Endodermal cell (in vitro differentiated cells): Measurements from ENCODE around the gene ARHGAP32. TPM values are rescaled to one million over a fixed set of nuclear protein-coding genes. Genes with fewer than 3 reads are reported as not detected.

Experiments
- DNase-seq: peaks from one replicate; pipeline ENCODE4 v3.0.0-alpha.2; 2017
- H3K27ac ChIP-seq: 2 replicates; pipeline ENCODE4 v1.5.1; 2013; ENCODE audit warnings: mild to moderate bottlenecking, low read depth, low read length, moderate library complexity
- H3K27me3 ChIP-seq: 2 replicates; pipeline ENCODE4 v1.6.1; 2013; ENCODE audit warnings: mild to moderate bottlenecking, low read length, moderate library complexity; ENCODE audit not compliant: insufficient read depth, control insufficient read depth, poor library complexity, severe bottlenecking
- H3K36me3 ChIP-seq: 2 replicates; pipeline ENCODE4 v1.7.0; 2013; ENCODE audit warnings: mild to moderate bottlenecking, low read length, moderate library complexity; ENCODE audit not compliant: control insufficient read depth, insufficient read depth
- H3K4me1 ChIP-seq: one replicate; pipeline ENCODE4 v1.7.0; 2013; ENCODE audit warnings: low read length; ENCODE audit not compliant: control insufficient read depth, insufficient read depth
- H3K4me3 ChIP-seq: 2 replicates; pipeline ENCODE4 v1.5.1; 2013; ENCODE audit warnings: mild to moderate bottlenecking, low read length, moderate library complexity
- H3K9ac ChIP-seq: 2 replicates; pipeline ENCODE4 v1.6.1; 2013; ENCODE audit warnings: mild to moderate bottlenecking, low read length, moderate library complexity; ENCODE audit not compliant: poor library complexity, severe bottlenecking; ENCODE audit errors: extremely low read depth
- H3K9me3 ChIP-seq: 2 replicates; pipeline ENCODE4 v1.6.1; 2013; ENCODE audit warnings: mild to moderate bottlenecking, low read length, moderate library complexity; ENCODE audit not compliant: control insufficient read depth
- H3K27ac Mint-ChIP-seq: 2 replicates; pipeline ENCODE4 v1.8.0; 2020; ENCODE audit warnings: mixed read lengths
- H3K27me3 Mint-ChIP-seq: 2 replicates; pipeline ENCODE4 v1.8.0; 2021; ENCODE audit warnings: mild to moderate bottlenecking, mixed read lengths; ENCODE audit not compliant: insufficient read depth
- H3K36me3 Mint-ChIP-seq: 2 replicates; pipeline ENCODE4 v1.8.0; 2020; ENCODE audit warnings: low read depth, mixed read lengths
- H3K4me1 Mint-ChIP-seq: 2 replicates; pipeline ENCODE4 v1.8.0; 2020; ENCODE audit warnings: mixed read lengths
- H3K4me3 Mint-ChIP-seq: 2 replicates; pipeline ENCODE4 v1.8.0; 2020; ENCODE audit warnings: mild to moderate bottlenecking, moderate library complexity, mixed read lengths
- H3K9me3 Mint-ChIP-seq: 2 replicates; pipeline ENCODE4 v1.8.0; 2020; ENCODE audit warnings: mild to moderate bottlenecking, mixed read lengths
- CTCF ChIP-seq: fragments of 200-600 bp; sonication (generic); conservative IDR thresholded peaks from 2 replicates; pipeline ENCODE4 v1.5.0; 2021; ENCODE audit warnings: antibody characterized with exemption, mild to moderate bottlenecking
- WGBS, 2 experiments: methylation state at CpG; one replicate each; pipeline versions ENCODE4 v1.1.5 to v1.1.7; 2013; ENCODE audit warnings: missing lambda C conversion rate in 2 of 2, mixed read lengths in 1 of 2; ENCODE audit not compliant: insufficient coverage in 1 of 2, insufficient read length in 1 of 2; 5-methylcytosine and 5-hydroxymethylcytosine counted together
- total RNA-seq, 2 donors: library from RNA; stranded (reverse); fragmentation: NEBNext Ultra II Directional in 1 of 2; extraction: Animal tissue kit (Norgen Biotek cat#: 25700) in 1 of 2; gene quantifications; 2 replicates in 1 of 2; 3 replicates in 1 of 2; pipeline ENCODE4 v1.2.1, GENCODE V29; 2021

ARHGAP32 gene
- total RNA-seq, 2 donors from 2014 or later, result 36.4 to 65.8 TPM

DNA sequence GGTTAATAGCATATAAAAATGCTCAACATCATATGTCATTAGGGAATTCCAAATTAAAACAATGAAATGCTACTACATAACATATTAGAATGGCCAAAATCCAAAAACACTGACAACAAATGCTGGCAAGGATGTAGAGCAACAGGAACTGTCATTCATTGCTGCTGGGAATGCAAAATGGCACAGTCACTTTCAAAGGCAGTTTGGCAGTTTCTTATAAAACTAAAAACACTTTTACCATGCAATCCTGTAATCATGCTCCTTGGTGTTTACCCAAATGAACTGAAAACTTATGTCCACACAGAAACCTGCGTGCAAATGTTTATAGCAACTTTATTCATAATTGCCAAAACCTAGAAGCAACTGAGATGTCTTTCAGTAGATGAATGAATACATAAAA, 105.1 kb downstream of the ARHGAP32 start:
- peaks cover 32% of the 10 kb centered on the region for H3K36me3 Mint-ChIP-seq

GRCh38 chr11:129077191-129077590, 114.9 kb downstream of the ARHGAP32 start:
- no peak for TF ChIP-seq CTCF
- Histone ChIP-seq H3K4me1 (no peaks in the 10 kb centered on the region), H3K4me3 (no peak overlapping the region), H3K9ac (no peak overlapping the region), H3K36me3 (no peaks in the 10 kb centered on the region), H3K27ac (no peak overlapping the region), H3K9me3 (no peaks in the 10 kb centered on the region), H3K27me3 (no peaks in the 10 kb centered on the region)
- WGBS, 2 experiments, result 87 to 90% methylated on average over 5 of the region's 5 CpGs
- Mint-ChIP-seq H3K4me1 (peaks cover 9% of the 10 kb centered on the region), H3K9me3 (no peaks in the 10 kb centered on the region), H3K27ac (no peak overlapping the region), H3K4me3 (no peak overlapping the region), H3K27me3 (no peaks in the 10 kb centered on the region), H3K36me3 (peaks cover 4% of the 10 kb centered on the region)
- no peak for DNase-seq

More for the DNA sequence above, 105.1 kb downstream of the ARHGAP32 start:
- Histone ChIP-seq H3K9ac (no peak overlapping the region), H3K36me3 (peaks cover 3% of the 10 kb centered on the region), H3K27me3 (no peaks in the 10 kb centered on the region), H3K27ac (no peak overlapping the region), H3K9me3 (peaks cover 23% of the 10 kb centered on the region), H3K4me1 (peaks cover 2% of the 10 kb centered on the region), H3K4me3 (no peak overlapping the region)
- 94% methylated on average over 1 of the region's 1 CpG; no CpG with 5 or more reads in 1 of the 2 experiments for WGBS, 2 experiments
- Mint-ChIP-seq H3K27me3 (no peaks in the 10 kb centered on the region), H3K4me3 (no peak overlapping the region), H3K9me3 (peaks cover 28% of the 10 kb centered on the region), H3K27ac (no peak overlapping the region), H3K4me1 (peaks cover 16% of the 10 kb centered on the region)
- TF ChIP-seq CTCF, result no peak
- no peak for DNase-seq

GRCh38 chr11:129075757-129076156, 116.4 kb downstream of the ARHGAP32 start:
- no peaks in the 10 kb centered on the region for H3K9me3 ChIP-seq
- H3K27me3 ChIP-seq, result no peaks in the 10 kb centered on the region
- Mint-ChIP-seq H3K27me3 (no peaks in the 10 kb centered on the region), H3K36me3 (peaks cover 4% of the 10 kb centered on the region), H3K9me3 (no peaks in the 10 kb centered on the region), H3K27ac (no peak overlapping the region), H3K4me3 (no peak overlapping the region), H3K4me1 (peaks cover 9% of the 10 kb centered on the region)
- H3K27ac ChIP-seq, result no peak overlapping the region
- H3K4me1 ChIP-seq, result no peaks in the 10 kb centered on the region
- no peak for TF ChIP-seq CTCF
- no peaks in the 10 kb centered on the region for H3K36me3 ChIP-seq
- no peak for DNase-seq
- H3K4me3 ChIP-seq, result no peak overlapping the region
- H3K9ac ChIP-seq, result no peak overlapping the region
- WGBS, 2 experiments, result 87 to 95% methylated on average over 3 to 7 of the region's 7 CpGs
